Testis (tissue), 2 donors: Measurements from ENCODE around the gene SLC16A1.
"Not testable (repeated sequence)": the region's sequence is repeated elsewhere in the genome, so short reads cannot be mapped to it uniquely, and the experiment has no call there.

Experiments used
- POLR2A ChIP-seq: fragments of 450-650 bp; IDR thresholded peaks from one replicate; pipeline ENCODE4 v1.6.1; 2017; ENCODE audit warnings: antibody characterized with exemption, mild to moderate bottlenecking, moderate library complexity
- TF ChIP-seq, protein P1 (sequence below), 3 experiments: fragments of 450-650 bp in 2 of 3; fragments of 200-600 bp in 1 of 3; sonication (generic) in 1 of 3; IDR thresholded peaks; one replicate each; pipeline ENCODE4 v1.5.1; 2016 to 2019; ENCODE audit warnings: antibody characterized with exemption in 3 of 3, mild to moderate bottlenecking in 2 of 3, moderate library complexity in 1 of 3

DNA sequence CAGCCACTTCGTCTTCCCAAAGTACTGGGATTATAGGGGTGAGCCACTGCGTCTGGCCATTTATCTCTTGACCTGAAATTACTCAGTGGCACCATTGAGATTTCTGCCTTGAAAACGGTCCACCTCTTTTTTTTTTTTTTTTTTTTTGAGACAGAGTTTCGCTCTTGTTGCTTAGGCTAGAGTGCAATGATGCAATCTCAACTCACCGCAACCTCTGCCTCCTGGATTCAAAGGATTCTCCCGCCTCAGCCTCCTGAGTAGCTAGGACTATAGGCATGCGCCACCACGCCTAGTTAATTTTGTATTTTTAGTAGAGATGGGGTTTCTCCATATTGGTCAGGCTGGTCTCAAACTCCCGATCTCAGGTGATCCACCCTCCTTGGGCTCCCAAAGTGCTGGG lies 39.0 kb upstream of the SLC16A1 start:
- not testable (repeated sequence) for TF ChIP-seq POLR2A
- TF ChIP-seq, protein P1, sequence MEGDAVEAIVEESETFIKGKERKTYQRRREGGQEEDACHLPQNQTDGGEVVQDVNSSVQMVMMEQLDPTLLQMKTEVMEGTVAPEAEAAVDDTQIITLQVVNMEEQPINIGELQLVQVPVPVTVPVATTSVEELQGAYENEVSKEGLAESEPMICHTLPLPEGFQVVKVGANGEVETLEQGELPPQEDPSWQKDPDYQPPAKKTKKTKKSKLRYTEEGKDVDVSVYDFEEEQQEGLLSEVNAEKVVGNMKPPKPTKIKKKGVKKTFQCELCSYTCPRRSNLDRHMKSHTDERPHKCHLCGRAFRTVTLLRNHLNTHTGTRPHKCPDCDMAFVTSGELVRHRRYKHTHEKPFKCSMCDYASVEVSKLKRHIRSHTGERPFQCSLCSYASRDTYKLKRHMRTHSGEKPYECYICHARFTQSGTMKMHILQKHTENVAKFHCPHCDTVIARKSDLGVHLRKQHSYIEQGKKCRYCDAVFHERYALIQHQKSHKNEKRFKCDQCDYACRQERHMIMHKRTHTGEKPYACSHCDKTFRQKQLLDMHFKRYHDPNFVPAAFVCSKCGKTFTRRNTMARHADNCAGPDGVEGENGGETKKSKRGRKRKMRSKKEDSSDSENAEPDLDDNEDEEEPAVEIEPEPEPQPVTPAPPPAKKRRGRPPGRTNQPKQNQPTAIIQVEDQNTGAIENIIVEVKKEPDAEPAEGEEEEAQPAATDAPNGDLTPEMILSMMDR (IDR thresholded peaks at IDR 0.05), result not testable (repeated sequence)
